Measurements from ENCODE around the gene DOCK8. TPM values are rescaled to one million over a fixed set of nuclear protein-coding genes. Genes with fewer than 3 reads are reported as not detected.

The DOCK8 gene
- total and polyA plus RNA-seq, 2 donors from 2014 or later: 5.0 to 46.5 TPM

- no peak overlapping the region for H3K27ac ChIP-seq (ENCODE audit: low read depth in 2 of 2, low read length in 2 of 2)
- intact Hi-C loops (cut with DNase I): no loop called here
- no peak for TF ChIP-seq CTCF (IDR thresholded peaks at IDR 0.05; ENCODE audit: borderline replicate concordance, extremely low read depth, insufficient read depth)
- no peaks in the 10 kb centered on the region for H3K27me3 ChIP-seq (ENCODE audit: control insufficient read depth, insufficient read depth, low read length)
- H3K4me3 ChIP-seq (ENCODE audit: low read length in 3 of 3): no peak overlapping the region
- H3K9ac ChIP-seq (ENCODE audit: low read length in 3 of 3): no peak overlapping the region
- H3K36me3 ChIP-seq (ENCODE audit: control insufficient read depth in 2 of 3, insufficient read depth in 3 of 3, low read length in 3 of 3): no peaks in the 10 kb centered on the region
- FAIRE-seq: no peak
- DNase-seq: no peak
- H3K9me3 ChIP-seq (ENCODE audit: control insufficient read depth in 2 of 3, insufficient read depth in 1 of 3, low read length in 3 of 3): no peaks in the 10 kb centered on the region
- H3K4me1 ChIP-seq (ENCODE audit: control insufficient read depth in 2 of 3, insufficient read depth in 2 of 3, low read depth in 1 of 3, low read length in 3 of 3): no peaks in the 10 kb centered on the region
These were observed 78.2 kb downstream of the DOCK8 start for GRCh38 chr9:292915-293314.

GRCh38 chr9:295576-295975 is 80.9 kb downstream of the DOCK8 start:
- FAIRE-seq (no peak), DNase-seq (no peak)
- H3K9me3 ChIP-seq (ENCODE audit: control insufficient read depth in 2 of 3, insufficient read depth in 1 of 3, low read length in 3 of 3): no peaks in the 10 kb centered on the region
- no peak overlapping the region for H3K4me3 ChIP-seq (ENCODE audit: low read length in 3 of 3)
- no peak overlapping the region for H3K27ac ChIP-seq (ENCODE audit: low read depth in 2 of 2, low read length in 2 of 2)
- no peak for TF ChIP-seq CTCF (IDR thresholded peaks at IDR 0.05; ENCODE audit: borderline replicate concordance, extremely low read depth, insufficient read depth)
- intact Hi-C loops (cut with DNase I): no loop called here
- no peaks in the 10 kb centered on the region for H3K4me1 ChIP-seq (ENCODE audit: control insufficient read depth in 2 of 3, insufficient read depth in 2 of 3, low read depth in 1 of 3, low read length in 3 of 3)
- no peak overlapping the region for H3K9ac ChIP-seq (ENCODE audit: low read length in 3 of 3)
- no peaks in the 10 kb centered on the region for H3K27me3 ChIP-seq (ENCODE audit: control insufficient read depth, insufficient read depth, low read length)
- no peaks in the 10 kb centered on the region for H3K36me3 ChIP-seq (ENCODE audit: control insufficient read depth in 2 of 3, insufficient read depth in 3 of 3, low read length in 3 of 3)

GRCh38 chr9:296411-296810 is 81.7 kb downstream of the DOCK8 start:
- intact Hi-C loops (cut with DNase I): no loop called here
- H3K4me3 ChIP-seq (ENCODE audit: low read length in 3 of 3): no peak overlapping the region
- no peak for FAIRE-seq
- no peak for TF ChIP-seq CTCF (IDR thresholded peaks at IDR 0.05; ENCODE audit: borderline replicate concordance, extremely low read depth, insufficient read depth)
- no peaks in the 10 kb centered on the region for H3K36me3 ChIP-seq (ENCODE audit: control insufficient read depth in 2 of 3, insufficient read depth in 3 of 3, low read length in 3 of 3)
- H3K4me1 ChIP-seq (ENCODE audit: control insufficient read depth in 2 of 3, insufficient read depth in 2 of 3, low read depth in 1 of 3, low read length in 3 of 3): no peaks in the 10 kb centered on the region
- H3K27me3 ChIP-seq (ENCODE audit: control insufficient read depth, insufficient read depth, low read length): no peaks in the 10 kb centered on the region
- DNase-seq: no peak
- no peaks in the 10 kb centered on the region for H3K9me3 ChIP-seq (ENCODE audit: control insufficient read depth in 2 of 3, insufficient read depth in 1 of 3, low read length in 3 of 3)
- H3K27ac ChIP-seq (ENCODE audit: low read depth in 2 of 2, low read length in 2 of 2): no peak overlapping the region
- no peak overlapping the region for H3K9ac ChIP-seq (ENCODE audit: low read length in 3 of 3)
